Esophagus squamous epithelium (tissue), 4 donors: ENCODE results near the gene NOL6.
"Not testable (repeated sequence)": the region's sequence is repeated elsewhere in the genome, so short reads cannot be mapped to it uniquely, and the experiment has no call there.

ENCODE experiments used
- CTCF ChIP-seq, 6 experiments: fragments of 450-650 bp in 4 of 6; fragments of 200-600 bp in 2 of 6; sonication (generic) in 2 of 6; IDR thresholded peaks; one replicate each; pipeline ENCODE4 v1.5.1; 2016 to 2019; ENCODE audit warnings: antibody characterized with exemption in 6 of 6, mild to moderate bottlenecking in 4 of 6, moderate library complexity in 4 of 6
- POLR2A ChIP-seq, 4 donors: fragments of 450-650 bp; IDR thresholded peaks; one replicate each; pipeline ENCODE4 v1.6.1; 2017; ENCODE audit warnings: antibody characterized with exemption in 4 of 4, mild to moderate bottlenecking in 4 of 4, moderate library complexity in 3 of 4

- not testable (repeated sequence) for TF ChIP-seq POLR2A, CTCF (IDR thresholded peaks at IDR 0.05)
Measured at GRCh38 chr9:33521861-33522260, 48.1 kb upstream of the NOL6 start.
